Stomach (tissue), 9 donors: Measurements from ENCODE around the gene THOC3. TPM values are rescaled to one million over a fixed set of nuclear protein-coding genes. Genes with fewer than 3 reads are reported as not detected.
"Not testable (repeated sequence)": the region's sequence is repeated elsewhere in the genome, so short reads cannot be mapped to it uniquely, and the experiment has no call there.

Experiments used
- DNase-seq, 2 donors: peaks; one replicate each; pipeline versions ENCODE4 v3.0.0 to v3.0.0-alpha.2; 2013 to 2019
- H3K27ac ChIP-seq, 5 donors: fragments of 200-600 bp in 4 of 5; sonication (generic) in 4 of 5; one replicate each; pipeline ENCODE4 v1.5.1; 2013 to 2019; ENCODE audit warnings: mild to moderate bottlenecking in 1 of 5, moderate library complexity in 1 of 5
- H3K27me3 ChIP-seq, 3 donors: fragments of 200-600 bp; sonication (generic); one replicate each; pipeline ENCODE4 v1.5.1; 2017 to 2019; ENCODE audit warnings: mixed run types in 1 of 3
- H3K36me3 ChIP-seq, 4 donors: fragments of 200-600 bp; sonication (generic); 1 replicate in 3 of 4; 2 replicates in 1 of 4; pipeline ENCODE4 v1.5.1; 2016 to 2019
- H3K4me1 ChIP-seq, 4 donors: fragments of 200-600 bp; sonication (generic); one replicate each; pipeline ENCODE4 v1.5.1; 2016 to 2019
- H3K4me3 ChIP-seq, 4 donors: fragments of 200-600 bp; sonication (generic) in 3 of 4; one replicate each; pipeline ENCODE4 v1.5.1; 2016 to 2019; ENCODE audit warnings: mild to moderate bottlenecking in 1 of 4
- H3K9me3 ChIP-seq, 4 donors: fragments of 200-600 bp; sonication (generic); one replicate each; pipeline ENCODE4 v1.5.1; 2016 to 2019
- CTCF ChIP-seq, 7 experiments: fragments of 450-650 bp in 4 of 7; fragments of 200-600 bp in 3 of 7; sonication (generic) in 3 of 7; IDR thresholded peaks; one replicate each; pipeline ENCODE4 v1.5.1; 2016 to 2019; ENCODE audit warnings: antibody characterized with exemption in 7 of 7, control low read depth in 2 of 7, mild to moderate bottlenecking in 1 of 7
- EP300 ChIP-seq: sonication (generic); formaldehyde crosslinking; IDR thresholded peaks from one replicate; pipeline ENCODE4 v1.6.1; 2017; ENCODE audit warnings: antibody characterized with exemption
- POLR2A ChIP-seq, 4 donors: fragments of 450-650 bp; IDR thresholded peaks; one replicate each; pipeline ENCODE4 v1.6.1; 2016; ENCODE audit warnings: antibody characterized with exemption in 4 of 4, control low read depth in 2 of 4, mild to moderate bottlenecking in 1 of 4, moderate library complexity in 1 of 4
- POLR2AphosphoS5 ChIP-seq, 3 donors: sonication (generic); formaldehyde crosslinking; IDR thresholded peaks; one replicate each; pipeline ENCODE4 v1.6.1; 2016; ENCODE audit warnings: antibody characterized with exemption in 3 of 3
- WGBS, 5 donors: extraction: QIAGEN DNeasy Blood & Tissue Kit in 3 of 5; methylation state at CpG; one replicate each; pipeline versions ENCODE4 v1.1.5 to v1.1.7; 2013 to 2018; 5-methylcytosine and 5-hydroxymethylcytosine counted together
- intact Hi-C: fragments of 100-400 bp; cut with DNase I; formaldehyde crosslinking; loops from one replicate; pipeline ENCODE4 v1.15.1; 2023; ENCODE audit warnings: low total_unique reads
- polyA plus RNA-seq, 3 donors: library from polyadenylated mRNA; stranded (reverse); fragments of 200-250 nt; gene quantifications; one replicate each; pipeline ENCODE4 v1.2.3, GENCODE V29; 2013
- total RNA-seq, 5 donors: library from RNA; depleted of rRNA; stranded (reverse); fragments of >200 nt; gene quantifications; one replicate each; pipeline versions ENCODE4 v1.1.0 to v1.2.3, GENCODE V29; 2014 to 2016
- donor health status: healthy with polysubstance abuse.
- donor health status: Bipolar disorder and iron deficiency.
- donor health status: healthy.

Gene THOC3
- total and polyA plus RNA-seq, 8 donors, result 9.3 to 69.8 (median 28.9) TPM

GRCh38 chr5:175940632-175941031, 27.5 kb downstream of the THOC3 start:
- H3K9me3 ChIP-seq, H3K27me3 ChIP-seq, H3K36me3 ChIP-seq, H3K4me1 ChIP-seq, H3K4me3 ChIP-seq, H3K27ac ChIP-seq, DNase-seq, intact Hi-C loops: not testable (repeated sequence)
- WGBS, 5 donors, result 57 to 89% (median 72%) methylated on average over 2 of the region's 2 CpGs; no CpG with 5 or more reads in 1 of the 5 donors

GRCh38 chr5:175938489-175938888, 29.6 kb downstream of the THOC3 start:
- intact Hi-C loops, result not testable (repeated sequence)

GRCh38 chr5:175928752-175929151, 39.4 kb downstream of the THOC3 start:
- H3K4me3 ChIP-seq, H3K4me1 ChIP-seq, DNase-seq, H3K27me3 ChIP-seq, intact Hi-C loops, H3K27ac ChIP-seq, H3K9me3 ChIP-seq, H3K36me3 ChIP-seq: not testable (repeated sequence)
- WGBS, 5 donors, result 92 to 100% (median 94%) methylated on average over 1 of the region's 1 CpG

More at GRCh38 chr5:175938489-175938888, 29.6 kb downstream of the THOC3 start:
- H3K9me3 ChIP-seq, H3K36me3 ChIP-seq, H3K27me3 ChIP-seq, H3K27ac ChIP-seq, DNase-seq, H3K4me1 ChIP-seq, H3K4me3 ChIP-seq: not testable (repeated sequence)
- WGBS, 5 donors, result 91 to 100% (median 100%) methylated on average over 1 of the region's 1 CpG

DNA sequence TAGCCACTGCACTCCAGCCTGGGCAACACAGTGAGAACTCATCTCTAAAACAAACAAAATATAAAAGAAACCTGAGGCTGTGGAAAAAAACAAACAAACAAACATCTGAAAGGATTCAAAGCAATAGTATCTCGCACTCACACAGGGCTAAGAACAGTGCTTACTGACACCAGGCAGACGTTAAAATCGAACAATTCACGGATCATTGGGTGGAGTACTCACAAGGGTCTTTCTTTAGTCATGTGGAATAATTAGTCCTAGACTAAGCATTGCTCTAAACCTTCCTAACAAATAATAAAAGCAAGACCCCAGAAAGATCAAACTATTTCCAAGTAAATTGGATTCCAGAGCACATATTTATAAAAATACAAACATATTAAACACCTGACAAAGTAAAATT, 43.0 kb downstream of the THOC3 start:
- WGBS, 5 donors, result 96 to 98% (median 96%) methylated on average over 4 of the region's 4 CpGs
- H3K27me3 ChIP-seq, intact Hi-C loops, H3K4me1 ChIP-seq, H3K9me3 ChIP-seq, DNase-seq, H3K27ac ChIP-seq, H3K4me3 ChIP-seq, H3K36me3 ChIP-seq: not testable (repeated sequence)

- H3K4me1 ChIP-seq, result no peaks in the 10 kb centered on the region
- TF ChIP-seq POLR2AphosphoS5 (IDR thresholded peaks at IDR 0.05), result no peak
- no peak for TF ChIP-seq POLR2A (IDR thresholded peaks at IDR 0.05)
- TF ChIP-seq EP300, result no peak
- H3K9me3 ChIP-seq, result no peaks in the 10 kb centered on the region
- 82 to 90% (median 86%) methylated on average over 3 of the region's 3 CpGs for WGBS, 5 donors
- intact Hi-C loops, result no loop called here
- peaks cover 0 to 2% (median 0%) of the 10 kb centered on the region in 4 donors for H3K36me3 ChIP-seq
- DNase-seq, result no peak
- no peaks in the 10 kb centered on the region for H3K27me3 ChIP-seq
- H3K27ac ChIP-seq, result no peak overlapping the region
- H3K4me3 ChIP-seq, result no peak overlapping the region
These were observed 45.8 kb downstream of the THOC3 start for GRCh38 chr5:175922192-175922885.

GRCh38 chr5:175921061-175921730, 46.9 kb downstream of the THOC3 start:
- Histone ChIP-seq H3K27me3 (no peaks in the 10 kb centered on the region), H3K9me3 (no peaks in the 10 kb centered on the region), H3K4me1 (no peaks in the 10 kb centered on the region), H3K4me3 (no peak overlapping the region), H3K27ac (no peak overlapping the region), H3K36me3 (peaks cover 0 to 2% (median 0%) of the 10 kb centered on the region in 4 donors)
- intact Hi-C loops, result no loop called here
- no peak for DNase-seq
- 87 to 93% (median 90%) methylated on average over 9 of the region's 9 CpGs for WGBS, 5 donors
- TF ChIP-seq CTCF (IDR thresholded peaks at IDR 0.05), result no peak
- no peak for TF ChIP-seq POLR2A (IDR thresholded peaks at IDR 0.05)
- TF ChIP-seq EP300, result no peak
- TF ChIP-seq POLR2AphosphoS5 (IDR thresholded peaks at IDR 0.05), result no peak

DNA sequence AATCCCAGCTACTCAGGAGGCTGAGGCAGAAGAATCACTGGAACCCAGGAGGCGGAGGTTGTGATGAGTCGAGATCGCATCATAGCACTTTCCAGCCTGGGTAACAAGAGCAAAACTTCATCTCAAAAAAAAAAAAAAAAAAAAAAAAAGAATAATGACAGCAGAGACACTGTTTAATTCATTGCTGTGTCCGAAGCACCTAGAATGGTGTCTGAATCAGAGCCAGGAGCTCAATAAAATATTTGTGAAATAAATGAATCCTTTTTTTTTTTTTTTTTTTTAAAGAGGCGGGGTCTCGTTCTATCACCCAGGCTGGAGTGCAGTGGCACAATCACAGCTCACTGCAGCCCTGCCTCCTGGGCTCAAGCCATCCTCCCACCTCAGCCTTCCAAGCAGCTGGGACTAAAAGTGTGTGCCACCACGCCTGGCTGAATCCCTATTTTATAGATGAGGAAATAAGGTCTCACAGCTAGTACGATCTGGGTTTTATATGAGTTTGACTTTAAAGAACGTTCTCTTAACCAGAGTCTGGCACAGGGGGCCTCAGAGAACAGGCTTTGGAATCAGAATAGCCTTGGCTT, 47.8 kb downstream of the THOC3 start:
- no peak for DNase-seq
- 82 to 92% (median 90%) methylated on average over 9 of the region's 9 CpGs for WGBS, 5 donors
- Histone ChIP-seq H3K36me3 (peaks cover 0 to 2% (median 0%) of the 10 kb centered on the region in 4 donors), H3K4me1 (peaks cover 0 to under 1% (median 0%) of the 10 kb centered on the region in 4 donors), H3K27ac (no peak overlapping the region), H3K27me3 (no peaks in the 10 kb centered on the region), H3K9me3 (no peaks in the 10 kb centered on the region), H3K4me3 (no peak overlapping the region)
- intact Hi-C loops, result no loop called here
- TF ChIP-seq POLR2A (IDR thresholded peaks at IDR 0.05), result no peak
- no peak for TF ChIP-seq EP300
- no peak for TF ChIP-seq POLR2AphosphoS5 (IDR thresholded peaks at IDR 0.05)
- no peak for TF ChIP-seq CTCF (IDR thresholded peaks at IDR 0.05)

DNA sequence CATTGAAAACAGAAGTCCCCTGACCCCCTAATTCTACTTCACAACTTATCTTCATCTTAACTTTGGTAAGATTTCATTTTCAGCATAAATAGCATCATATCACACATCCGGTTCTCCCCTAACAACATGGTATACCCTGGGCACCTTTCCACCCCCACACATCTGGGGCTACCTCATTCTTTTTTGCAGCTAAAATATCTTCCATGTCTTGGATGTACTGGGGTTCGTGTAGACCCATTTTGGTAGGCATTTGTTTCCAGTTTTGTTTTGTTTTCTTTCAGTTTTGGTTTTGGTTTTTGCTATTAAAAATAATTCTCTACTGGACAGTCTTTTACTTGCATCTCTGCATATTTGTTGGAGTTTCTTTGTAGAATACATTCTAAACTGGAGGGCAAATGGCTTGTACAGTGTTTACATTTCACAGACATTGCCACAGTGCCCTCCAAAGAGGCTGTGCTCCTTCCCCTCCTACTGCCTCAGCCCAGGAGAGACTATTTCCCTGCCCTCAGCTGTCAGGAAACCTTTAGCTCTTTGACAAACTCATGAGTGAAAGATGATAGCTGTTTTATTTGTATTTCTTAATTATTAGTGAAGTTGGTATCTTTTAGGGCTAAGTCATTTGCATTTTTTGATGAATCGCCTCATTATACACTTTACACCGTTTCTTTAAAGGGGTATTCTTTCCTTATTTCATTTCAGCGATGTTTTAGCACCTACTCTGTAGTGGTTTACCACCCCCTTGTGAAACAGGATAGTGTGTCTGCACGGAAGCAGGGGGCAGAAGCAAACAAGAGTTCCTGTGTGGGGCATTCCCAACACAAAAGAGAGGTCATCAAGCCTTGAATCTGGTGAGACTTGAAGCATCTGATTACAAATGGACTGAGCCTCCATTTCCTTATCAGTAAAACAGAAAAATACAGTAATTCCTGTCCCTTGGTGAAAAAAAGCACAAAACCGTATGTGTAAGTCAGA, 52.8 kb downstream of the THOC3 start:
- 42 to 63% (median 51%) methylated on average over 5 to 7 of the region's 7 CpGs for WGBS, 5 donors
- H3K27me3 ChIP-seq, H3K27ac ChIP-seq, DNase-seq, H3K4me3 ChIP-seq, H3K4me1 ChIP-seq, intact Hi-C loops, H3K9me3 ChIP-seq, H3K36me3 ChIP-seq: not testable (repeated sequence)
